Stimulated activated CD8-positive, alpha-beta memory T cell treated with anti-CD3 and anti-CD28 coated beads, Interleukin-15, amount 100 ng/mL, for 24 hours (primary cell): Measurements from ENCODE around the gene ADGRB3.
"Not testable (repeated sequence)": the region's sequence is repeated elsewhere in the genome, so short reads cannot be mapped to it uniquely, and the experiment has no call there.

Experiments
- DNase-seq: peaks from one replicate; pipeline ENCODE4 v3.0.0-alpha.2; 2020; ENCODE audit warnings: low read depth

Gene ADGRB3

DNA sequence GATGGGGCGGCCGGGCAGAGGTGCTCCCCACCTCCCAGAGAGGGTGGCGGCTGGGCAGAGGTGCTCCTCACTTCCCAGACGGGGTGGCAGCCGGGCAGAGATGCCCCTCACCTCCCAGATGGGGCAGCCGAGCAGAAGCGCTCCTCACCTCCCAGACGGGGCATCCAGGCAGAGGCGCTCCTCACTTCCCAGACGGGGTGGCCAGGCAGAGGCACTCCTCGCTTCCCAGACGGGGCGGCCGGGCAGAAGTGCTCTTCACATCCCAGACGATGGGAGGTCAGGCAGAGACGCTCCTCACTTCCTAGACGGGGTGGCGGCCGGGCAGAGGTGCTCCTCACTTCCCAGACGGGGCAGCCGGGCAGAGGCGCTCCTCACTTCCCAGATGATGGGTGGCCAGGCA, 798.0 kb downstream of the ADGRB3 start:
- DNase-seq, result not testable (repeated sequence)

- no peak for DNase-seq
These were observed 803.0 kb downstream of the ADGRB3 start for GRCh38 chr6:69438113-69438512.
